ENCODE results near the gene UNKL.

The UNKL gene

DNA sequence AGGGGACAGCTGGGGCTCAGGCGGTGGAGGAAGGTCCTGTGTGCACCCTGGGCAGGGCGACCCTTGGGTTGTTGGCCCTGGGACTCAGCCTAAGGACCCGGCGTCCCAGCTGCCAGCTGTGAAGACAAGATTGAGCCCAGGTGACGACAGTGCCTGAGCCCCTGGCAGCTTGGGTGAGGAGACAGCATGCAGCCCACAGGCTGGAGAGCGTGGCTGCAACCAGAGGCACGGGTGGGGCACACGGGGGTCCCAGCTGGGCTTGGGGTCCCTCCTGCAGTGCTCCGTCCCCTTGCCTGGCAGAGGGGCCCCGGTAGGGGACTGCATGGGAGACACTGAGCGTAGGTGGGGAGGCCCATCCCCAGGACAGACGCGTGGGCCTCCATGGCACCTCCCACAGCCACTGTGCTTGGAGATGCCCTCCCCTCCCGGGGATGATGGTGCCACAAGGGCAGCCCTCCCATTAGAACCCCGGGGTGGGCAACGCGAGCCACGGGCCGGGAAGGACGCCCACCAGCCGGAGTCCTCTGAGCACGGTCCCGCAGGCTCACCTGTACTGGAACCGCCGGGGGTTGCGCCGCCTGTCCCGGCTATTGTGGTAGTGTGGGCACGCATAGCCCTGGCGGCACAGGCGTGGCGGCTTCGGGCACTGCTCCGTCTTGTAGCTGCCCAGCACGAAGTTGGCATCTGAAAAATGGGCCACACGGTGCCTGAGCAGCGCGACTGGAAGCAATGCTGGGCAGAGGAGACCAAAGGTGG lies 15.5 kb downstream of the UNKL start:
- DNase-seq, result no peak

DNA sequence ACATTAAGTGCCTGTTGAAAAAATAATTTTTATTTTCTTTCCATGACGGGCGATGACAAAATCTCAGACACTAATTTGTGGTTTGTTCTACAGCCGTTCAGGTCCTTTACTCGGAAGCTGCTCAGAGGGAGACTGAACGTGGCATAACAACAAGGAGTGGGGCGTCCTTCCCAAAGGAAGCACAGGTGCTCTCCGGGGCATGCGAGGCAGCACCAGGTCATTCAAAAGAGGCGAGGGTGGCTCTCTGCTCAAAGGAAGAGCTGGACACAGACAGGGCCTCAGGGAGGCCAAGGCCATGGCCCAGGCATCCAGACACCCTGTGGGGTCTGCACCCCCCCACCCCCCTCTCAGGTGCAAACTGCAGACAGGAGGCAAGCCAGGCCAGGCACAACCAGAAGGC lies 16.2 kb downstream of the UNKL start:
- DNase-seq, result no peak

DNA sequence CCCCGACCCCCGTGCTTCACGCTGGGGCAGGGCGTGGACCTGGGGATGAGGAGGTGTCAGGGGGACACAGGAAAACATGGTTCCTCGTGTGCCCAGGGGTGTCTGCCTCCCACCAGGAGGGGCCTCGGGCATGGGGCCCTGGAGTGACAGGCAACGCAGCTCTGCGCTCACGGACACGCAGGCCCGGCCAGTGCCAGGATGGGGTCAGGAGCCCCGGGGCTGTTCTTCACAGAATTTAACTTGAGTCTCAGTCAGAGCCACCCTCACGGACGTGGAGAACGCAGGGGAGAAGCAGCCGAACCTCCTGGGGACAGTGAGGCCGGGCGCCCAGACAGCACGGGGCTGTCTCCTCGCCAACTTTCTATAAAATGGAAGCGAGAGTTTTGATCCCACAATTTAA lies 16.7 kb downstream of the UNKL start:
- DNase-seq, result no peak

DNA sequence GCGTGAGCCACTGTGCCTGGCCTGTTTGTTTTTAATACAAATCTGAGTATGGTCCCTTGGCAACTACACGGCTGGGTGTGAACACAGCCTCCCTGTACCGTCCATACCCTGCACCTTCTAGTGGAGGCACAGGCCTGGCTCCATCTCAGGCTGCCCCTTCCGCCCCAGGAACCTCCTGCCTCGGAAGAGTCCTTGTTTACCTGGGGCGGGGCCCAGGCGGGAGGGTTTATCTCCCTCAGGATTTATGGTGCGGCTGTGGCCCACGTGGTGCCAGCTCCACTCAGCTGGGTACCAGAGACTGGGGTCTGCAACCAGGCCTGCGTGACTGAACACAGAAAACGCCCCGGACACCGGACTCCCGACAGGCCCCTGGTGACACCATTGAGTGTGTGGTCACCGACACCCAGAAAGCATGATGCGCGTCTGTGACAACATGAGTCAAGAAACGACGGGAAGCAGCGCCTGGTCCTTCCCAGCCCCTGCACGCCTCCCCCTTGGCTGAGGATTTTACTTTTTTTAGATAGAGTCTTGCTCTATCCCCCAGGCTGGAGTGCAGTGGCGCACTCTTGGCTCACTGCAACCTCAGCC lies 19.0 kb downstream of the UNKL start:
- DNase-seq, result no peak

DNA sequence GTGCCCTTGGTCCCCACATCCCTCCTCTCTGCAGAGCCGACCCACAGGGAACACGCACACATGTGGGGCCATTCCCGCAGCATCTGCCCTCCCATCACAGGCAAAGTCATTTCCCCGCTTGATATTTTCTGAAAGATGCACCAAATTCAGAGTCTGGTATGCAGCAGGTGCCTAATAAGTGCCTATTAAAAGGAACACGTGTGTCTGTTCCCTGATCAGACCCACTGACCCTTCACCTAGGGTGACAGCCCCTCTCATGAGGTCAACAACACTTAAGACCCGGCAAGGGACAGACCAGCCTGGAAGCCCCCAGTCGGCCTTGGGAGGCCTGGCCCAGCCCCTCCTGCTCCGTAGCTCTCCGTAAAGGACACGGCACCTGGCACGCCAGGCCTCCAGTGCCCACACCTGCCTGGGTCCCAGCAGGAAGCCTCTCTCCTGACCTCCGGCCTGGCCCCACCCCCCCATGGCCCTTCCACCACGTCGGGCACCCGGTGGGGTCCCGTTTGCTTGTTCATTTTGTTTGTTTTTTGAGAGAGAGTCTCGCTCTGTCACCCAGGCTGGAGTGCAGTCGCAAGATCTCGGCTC lies 20.0 kb downstream of the UNKL start:
- DNase-seq, result no peak

DNA sequence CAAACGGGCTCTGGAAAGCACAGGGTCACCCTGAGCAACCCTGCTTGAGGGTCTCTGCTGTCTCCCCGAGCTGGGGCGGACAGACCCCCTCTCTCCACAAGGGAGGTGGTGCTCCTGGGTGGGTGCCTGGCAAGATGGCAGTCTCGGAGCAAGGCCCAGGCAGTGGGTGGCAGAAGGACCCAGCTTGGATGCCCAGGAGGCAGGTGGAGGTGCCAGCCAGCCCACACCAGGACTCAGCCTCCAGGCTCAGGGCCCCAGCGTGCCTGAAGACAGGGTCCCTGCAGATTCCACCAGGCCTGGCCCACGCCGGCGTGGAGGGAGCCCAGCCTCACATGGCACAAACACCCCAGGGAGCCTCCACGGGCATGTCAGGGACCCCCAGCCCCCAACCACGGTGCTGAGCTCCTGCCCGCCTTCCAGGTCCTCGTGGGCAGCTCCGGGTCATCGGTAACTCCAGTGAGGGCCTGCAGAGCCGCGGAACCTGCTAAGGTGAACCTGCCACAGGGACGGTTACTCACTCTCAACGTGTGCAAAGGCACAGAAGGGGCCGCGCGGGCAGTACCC lies 20.8 kb downstream of the UNKL start:
- DNase-seq, result no peak

DNA sequence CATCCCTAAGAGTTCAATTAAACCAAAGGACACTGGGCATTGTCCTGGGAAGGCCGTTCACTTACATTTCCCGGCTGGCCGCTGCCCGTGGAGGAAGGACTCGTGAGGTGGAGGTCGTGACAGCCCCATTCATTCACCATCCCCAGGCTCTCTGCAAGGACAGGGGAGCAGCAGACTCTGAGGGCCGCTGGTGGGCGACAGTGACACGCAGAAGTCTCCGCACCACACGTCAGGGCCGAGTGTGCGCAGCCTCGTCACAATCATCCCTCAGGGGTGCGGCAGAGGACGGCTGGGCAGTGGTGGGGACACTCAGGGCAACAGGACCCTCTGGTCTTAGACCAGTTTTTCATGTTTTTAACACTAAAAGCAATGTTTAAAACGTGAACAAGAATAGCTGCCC lies 21.7 kb downstream of the UNKL start:
- no peak for DNase-seq

DNA sequence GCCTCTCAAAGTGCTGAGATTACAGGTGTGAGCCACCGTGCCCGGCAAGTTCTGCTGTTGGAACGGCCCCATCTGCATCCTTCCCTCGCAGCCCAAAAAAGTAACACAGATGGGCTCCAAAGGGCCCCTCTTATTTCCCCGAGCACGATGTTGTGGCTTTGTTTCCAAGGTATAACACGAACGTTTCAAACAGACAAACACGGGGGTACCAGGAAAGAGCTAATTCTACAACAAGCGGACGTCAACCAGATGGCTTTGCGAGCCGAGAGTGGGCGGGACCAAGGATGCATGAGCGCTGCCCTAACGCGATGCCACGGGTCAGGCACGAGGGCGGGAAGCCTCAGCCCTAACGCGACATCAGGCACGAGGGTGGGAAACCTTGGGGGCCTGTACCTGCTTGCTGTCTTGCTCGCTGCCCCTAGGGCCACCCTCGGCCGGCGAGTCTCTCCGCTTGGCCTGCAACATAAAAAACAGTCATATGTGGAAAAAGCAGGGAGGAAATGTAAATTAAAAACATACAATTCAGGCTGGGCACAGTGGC lies 24.2 kb downstream of the UNKL start:
- DNase-seq, result no peak

DNA sequence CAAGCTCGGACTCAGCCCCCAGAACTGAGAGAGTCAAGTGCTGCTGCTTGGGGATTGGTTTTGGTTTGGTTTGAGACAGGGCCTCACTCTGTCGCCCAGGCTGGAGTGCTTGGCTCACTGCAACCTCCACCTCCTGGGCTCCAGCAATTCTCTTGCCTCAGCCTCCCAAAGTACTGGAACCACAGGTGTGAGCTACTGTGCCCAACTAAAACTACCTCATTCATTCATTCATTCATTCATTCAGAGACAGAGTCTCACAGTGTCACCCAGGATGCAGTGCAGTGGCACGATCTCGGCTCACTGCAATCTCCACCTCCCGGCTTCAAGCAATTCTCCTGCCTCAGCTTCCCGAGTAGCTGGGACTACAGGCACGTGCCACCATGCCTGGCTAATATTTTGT lies 24.7 kb downstream of the UNKL start:
- no peak for DNase-seq

DNA sequence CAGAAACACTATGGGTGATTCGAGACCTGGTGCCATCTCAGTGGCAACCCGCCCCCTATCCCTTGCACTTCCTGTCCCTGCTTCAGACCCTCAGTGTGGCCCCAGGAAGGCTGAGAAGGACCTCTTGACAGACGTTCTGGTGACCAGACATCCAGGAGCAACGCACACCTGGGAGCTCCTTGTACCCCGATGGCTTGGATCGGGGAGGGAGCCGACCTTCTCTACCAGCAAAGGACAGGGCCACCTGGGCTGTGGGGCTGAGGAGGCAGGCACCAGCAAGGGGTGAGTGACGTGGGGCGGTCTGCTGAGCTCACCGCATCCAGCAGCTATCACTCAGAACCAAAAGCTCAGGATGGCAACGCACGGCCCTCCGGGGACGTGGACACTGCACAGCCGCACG lies 27.2 kb downstream of the UNKL start:
- DNase-seq, result no peak

DNA sequence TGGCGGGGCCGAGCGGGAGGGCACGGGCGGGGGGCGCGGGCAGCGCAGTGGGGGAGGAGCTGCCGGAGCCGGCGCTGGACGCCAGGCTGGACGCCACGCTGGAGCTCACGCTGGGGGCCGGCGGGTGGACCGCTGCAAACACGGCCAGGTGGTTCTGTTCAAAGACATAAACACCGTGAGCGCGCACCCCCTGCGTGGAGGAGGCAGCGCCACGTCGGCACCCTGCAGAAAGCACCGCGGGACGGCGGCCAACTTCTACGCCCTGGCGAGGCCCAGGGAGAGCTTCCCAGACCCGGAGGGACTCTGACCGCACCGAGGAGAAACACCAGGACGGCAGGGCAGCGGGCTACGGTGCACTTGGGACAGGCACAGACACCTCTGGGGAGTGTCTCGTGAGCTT lies 29.3 kb downstream of the UNKL start:
- no peak for DNase-seq

DNA sequence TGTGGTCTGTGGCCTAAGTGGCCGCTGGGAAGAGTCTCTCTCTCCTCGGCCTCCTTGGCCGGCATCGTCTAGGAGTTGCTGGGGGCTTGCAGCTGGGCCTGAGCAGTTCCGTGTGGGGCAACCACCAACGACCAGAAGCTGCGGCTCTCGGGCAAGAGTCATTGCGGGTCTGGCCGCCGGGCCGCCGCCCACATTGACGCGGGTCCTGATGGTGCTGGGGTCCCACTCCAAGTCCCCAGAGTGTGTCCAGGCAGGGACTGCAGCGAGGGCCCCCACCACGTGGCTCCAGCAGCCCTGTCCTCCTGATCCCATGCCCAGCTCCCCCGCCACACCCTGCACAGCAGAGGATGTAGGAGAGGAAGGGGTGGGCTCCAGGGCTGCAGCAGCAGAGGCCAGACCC lies 30.9 kb downstream of the UNKL start:
- no peak for DNase-seq

DNA sequence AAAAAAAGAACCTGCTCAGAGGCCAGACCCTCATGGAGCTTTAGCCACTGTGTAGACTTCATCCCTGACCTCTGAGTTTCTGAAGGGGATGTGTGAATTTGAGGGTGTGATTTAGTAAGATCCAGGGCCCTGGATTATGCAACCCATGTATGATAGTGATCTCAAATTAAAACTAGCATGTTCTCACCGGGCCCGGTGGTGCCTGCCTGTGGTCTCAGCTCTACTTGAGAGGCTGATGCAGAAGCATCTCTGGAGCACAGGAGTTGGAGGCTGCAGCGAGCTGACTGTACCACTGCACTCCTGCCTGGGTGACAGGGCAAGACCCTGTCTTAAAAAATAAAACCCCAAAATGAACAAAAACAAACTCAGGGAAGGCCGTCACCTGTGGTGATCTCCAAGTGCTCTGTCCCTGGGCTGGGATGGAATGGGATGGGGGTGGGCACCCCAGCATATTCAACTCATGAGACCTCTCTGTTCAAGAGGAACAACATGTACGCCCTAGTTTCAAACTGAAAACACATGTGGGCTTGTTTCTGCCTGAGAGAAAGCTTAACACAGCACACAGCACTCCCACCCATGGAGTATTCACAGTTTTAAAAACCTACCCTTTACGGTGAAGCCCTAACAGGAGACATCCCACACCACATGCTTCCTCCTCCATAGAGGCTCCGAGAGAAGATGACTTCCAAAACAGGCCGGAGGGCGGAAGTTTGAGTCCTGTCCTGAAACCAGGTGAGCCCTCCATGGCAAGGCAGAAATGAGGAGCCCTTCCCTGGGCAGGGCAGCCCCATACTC lies 32.7 kb downstream of the UNKL start:
- no peak for DNase-seq

DNA sequence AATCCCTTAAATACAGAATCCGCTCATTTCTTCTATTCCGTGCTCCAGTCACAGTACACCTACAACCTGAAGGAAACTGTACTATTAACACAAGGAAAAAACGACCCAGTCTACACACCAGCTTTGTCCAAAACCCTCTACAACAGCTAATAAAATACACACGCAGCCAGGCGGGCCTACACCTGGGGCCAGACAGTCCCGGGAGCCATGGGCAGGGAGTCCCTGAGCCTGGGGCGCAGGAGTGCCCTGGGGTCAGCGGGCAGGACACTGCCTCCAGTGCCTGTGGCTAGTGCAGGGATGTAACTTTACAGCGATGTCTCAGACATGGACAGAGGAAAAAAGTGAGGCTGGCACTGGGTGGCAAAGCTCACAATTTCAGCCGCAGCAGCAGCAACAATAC lies 34.3 kb downstream of the UNKL start:
- no peak for DNase-seq

DNA sequence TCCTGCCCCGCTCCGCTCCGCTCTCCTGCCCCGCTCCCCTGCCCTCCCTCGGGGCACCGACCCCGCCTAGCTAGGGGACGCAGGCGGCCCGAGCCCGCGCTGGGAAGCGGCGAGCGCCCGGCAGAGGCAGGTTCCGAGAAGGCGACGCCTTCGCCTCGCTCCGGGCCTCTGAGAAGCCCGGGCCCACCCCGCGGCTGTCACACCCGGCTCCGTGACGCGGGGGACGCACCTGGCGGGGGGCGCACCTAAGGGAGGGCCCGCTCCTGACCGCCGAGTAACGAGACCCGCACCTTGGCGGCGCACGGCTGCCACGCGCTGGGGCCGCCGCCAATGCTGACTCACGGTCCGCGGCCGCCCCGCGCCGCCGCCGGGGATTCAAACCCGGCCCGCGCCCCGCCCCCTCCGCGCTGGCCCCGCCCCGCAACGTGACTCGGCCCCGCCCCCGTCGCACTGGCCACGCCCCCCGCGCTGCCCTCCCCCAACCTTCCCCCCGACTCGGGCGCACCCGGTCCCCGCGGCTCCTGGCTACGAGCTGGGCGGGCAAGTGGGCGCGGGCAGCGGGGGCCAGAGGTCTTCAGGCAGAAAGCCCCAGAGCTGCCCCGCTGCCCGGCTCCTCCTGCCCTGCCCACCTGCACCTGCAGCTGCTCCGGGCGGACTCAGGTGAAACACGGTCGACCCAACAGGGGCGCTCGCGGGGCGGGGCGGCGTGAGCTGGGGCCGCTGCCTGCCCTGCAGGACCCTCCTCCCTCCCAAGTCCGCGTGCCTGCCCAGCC lies 35.0 kb downstream of the UNKL start:
- peak; percentile 76 for DNase-seq

DNA sequence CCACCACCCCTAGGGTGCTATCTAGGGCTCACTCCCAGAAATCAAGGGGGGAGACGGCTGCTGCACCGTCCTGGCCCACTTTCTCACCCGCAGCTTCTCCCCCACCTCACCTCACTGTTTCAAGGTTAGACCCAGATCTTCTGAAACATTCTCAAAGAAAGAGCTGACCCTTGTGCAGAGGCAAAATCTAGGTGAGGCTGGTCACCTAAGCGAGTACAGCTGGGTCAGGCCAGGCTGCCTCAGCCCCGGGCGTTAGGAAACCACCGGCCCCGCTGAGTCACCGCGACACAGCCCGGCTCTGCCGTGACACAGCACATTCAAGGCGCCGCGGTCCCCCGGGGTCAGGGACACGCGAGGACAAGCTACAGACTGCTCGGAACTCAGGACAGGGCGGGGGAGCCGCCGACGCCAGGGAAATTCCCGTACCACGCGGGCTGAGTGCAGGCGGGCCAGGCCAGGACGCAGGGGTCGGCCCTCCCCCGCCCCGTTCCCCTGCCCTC lies 35.6 kb downstream of the UNKL start:
- DNase-seq, result peak; percentile 92

DNA sequence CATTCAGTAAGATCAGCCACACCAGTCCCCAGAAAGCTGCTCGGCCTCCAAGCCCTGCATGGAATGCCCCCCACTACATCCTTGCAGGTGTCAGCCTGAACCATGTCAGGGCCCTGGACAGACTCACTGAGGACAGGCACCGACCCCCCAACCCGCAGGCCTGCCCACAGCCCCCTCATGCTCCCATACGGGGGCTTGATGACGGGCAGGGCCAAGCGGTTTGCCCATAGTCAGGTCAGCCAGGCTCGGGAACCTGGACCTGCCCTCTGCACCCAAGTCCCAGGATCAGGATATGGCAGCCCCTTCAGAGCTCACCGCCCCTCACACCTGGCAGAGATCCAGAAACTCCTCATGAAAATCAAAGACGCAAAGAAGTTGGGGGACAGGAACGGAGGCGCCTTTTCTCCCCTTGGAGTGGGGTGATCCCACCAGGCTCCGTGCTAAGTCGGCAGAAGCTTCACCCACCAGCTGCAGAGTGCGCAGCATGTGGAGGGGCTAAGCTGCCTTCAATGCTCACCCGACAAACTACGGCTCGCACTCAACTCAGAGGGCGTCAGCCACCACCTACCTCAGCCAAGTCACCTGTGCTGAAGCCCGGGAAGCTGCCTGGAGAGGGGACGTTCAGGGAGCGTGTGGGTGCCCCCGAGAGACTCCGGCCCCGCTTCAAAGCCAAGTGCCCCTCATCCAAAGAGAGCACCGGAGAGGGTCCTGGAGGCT lies 36.3 kb downstream of the UNKL start:
- no peak for DNase-seq

DNA sequence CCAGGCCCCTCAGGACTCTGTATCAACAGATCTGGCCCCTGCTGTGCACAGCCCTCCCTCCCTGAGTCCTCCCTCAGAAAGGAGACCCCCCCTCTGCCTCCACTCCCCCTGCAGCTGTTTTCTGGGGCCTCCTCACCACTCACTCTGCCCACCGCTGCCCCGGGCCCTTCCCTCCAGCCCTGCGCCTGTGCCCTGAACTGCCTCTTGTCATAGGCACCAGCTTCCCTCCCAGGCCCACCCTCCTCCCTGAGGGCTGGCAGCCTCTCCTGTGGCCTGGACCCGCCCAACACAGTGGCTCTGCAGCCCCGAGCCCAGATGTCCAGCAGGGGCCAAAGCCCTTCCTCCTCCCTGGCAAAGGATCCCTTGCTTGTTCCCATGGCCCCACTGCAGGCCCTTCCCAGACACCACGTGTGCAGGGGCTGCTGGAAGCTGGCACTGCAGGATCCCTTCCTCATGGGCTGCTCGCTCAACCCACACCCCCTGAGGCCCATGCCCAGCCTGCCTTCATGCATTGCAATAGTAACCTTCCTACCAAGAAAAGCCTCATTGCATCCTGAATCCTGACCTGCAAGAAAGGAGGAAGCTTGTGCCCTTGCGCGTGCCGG lies 37.0 kb downstream of the UNKL start:
- DNase-seq, result no peak

DNA sequence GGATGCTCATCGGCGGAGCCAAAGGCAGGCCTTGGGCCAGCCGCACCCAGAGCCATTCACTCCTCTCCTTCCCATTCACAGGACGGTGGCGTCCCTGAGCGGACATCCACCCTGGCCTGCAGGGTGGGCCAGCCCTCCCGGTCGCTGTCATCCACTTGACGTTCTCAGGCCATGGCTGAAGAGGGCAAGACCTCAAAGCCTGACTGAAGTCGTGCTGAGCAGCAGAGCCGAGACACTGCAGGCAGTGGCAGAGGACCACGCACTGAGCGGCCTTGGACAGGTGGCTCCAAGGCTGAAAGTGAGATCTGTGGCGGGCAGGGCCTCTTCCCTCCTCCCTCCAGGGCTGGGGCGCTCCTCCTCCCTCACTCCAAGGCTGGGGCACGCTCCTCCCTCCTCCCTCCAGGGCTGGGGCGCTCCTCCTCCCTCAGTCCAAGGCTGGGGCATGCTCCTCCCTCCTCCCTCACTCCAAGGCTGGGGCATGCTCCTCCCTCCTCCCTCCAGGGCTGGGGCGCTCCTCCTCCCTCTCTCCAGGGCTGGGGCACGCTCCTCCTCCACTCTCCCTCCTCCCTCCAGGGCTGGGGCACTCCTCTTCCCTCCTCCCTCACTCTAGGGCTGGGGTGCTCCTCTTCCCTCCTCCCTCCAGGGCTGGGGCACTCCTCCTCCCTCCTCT lies 38.6 kb downstream of the UNKL start:
- DNase-seq, result no peak

DNA sequence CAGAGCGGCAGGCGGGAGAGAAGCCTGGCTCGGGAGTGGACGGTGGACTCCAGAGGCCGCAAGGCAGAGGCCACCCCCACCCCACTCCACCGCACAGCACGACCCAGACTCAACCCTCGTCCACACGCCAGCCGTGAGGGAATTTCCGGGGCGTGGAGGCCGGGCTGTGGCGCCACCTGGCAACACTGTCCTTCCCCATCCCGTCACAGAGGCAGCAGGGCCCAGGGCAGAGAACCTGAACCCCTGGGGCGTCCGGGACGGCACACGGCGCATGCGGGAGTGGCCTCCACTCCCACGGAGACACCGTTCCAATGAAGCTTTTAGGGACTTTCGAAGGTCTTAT lies 39.2 kb downstream of the UNKL start:
- no peak for DNase-seq
